HG02981 (cell line): ENCODE results near the gene TOM1L2.
"Not testable (repeated sequence)": the region's sequence is repeated elsewhere in the genome, so short reads cannot be mapped to it uniquely, and the experiment has no call there.

Source experiments
- ATAC-seq: cut with Tn5 transposase; IDR thresholded peaks from one replicate; pipeline ENCODE4 v1.9.1; 2021; ENCODE audit warnings: mild to moderate bottlenecking, moderate library complexity; ENCODE audit not compliant: unreplicated experiment

Gene TOM1L2

GRCh38 chr17:17926036-17926435, 46.2 kb downstream of the TOM1L2 start:
- no peak for ATAC-seq

- no peak for ATAC-seq
Measured at GRCh38 chr17:17924857-17925250, 47.3 kb downstream of the TOM1L2 start.

DNA sequence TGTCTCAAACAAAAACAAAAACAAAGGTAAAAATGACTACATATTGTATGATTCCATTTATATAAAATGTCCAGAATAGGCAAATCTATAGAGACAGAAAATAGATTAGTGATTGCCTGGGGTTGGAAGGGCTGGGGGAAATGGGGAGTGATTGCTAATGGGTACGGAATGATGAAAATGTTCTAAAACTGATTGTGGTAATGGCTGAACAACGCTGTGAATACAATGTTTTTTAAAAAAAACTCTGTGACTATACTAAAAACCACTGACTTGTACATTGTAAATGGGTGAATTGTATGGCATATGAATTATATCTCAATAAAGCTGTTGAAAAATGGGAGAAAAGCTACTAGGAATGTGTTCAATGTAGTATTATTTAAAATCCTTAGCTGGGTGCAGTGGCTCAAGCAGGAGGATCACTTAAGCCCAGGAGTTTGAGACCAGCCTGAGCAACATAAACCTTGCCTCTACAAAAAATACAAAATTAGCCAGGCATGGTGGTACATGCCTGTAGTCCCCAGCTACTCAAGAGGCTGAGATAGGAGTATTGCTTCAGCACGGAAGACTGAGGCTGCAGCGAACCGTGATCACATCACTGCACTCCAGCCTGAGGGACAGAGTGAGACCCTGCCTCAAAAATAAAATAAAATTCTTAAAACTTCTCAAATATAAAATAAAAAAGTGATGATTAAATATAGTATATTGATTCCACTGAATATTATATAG, 47.9 kb downstream of the TOM1L2 start:
- no peak for ATAC-seq

- ATAC-seq = no peak
Measured at GRCh38 chr17:17922070-17922614, 50.1 kb downstream of the TOM1L2 start.

GRCh38 chr17:17921192-17922069, 50.8 kb downstream of the TOM1L2 start:
- ATAC-seq = no peak

DNA sequence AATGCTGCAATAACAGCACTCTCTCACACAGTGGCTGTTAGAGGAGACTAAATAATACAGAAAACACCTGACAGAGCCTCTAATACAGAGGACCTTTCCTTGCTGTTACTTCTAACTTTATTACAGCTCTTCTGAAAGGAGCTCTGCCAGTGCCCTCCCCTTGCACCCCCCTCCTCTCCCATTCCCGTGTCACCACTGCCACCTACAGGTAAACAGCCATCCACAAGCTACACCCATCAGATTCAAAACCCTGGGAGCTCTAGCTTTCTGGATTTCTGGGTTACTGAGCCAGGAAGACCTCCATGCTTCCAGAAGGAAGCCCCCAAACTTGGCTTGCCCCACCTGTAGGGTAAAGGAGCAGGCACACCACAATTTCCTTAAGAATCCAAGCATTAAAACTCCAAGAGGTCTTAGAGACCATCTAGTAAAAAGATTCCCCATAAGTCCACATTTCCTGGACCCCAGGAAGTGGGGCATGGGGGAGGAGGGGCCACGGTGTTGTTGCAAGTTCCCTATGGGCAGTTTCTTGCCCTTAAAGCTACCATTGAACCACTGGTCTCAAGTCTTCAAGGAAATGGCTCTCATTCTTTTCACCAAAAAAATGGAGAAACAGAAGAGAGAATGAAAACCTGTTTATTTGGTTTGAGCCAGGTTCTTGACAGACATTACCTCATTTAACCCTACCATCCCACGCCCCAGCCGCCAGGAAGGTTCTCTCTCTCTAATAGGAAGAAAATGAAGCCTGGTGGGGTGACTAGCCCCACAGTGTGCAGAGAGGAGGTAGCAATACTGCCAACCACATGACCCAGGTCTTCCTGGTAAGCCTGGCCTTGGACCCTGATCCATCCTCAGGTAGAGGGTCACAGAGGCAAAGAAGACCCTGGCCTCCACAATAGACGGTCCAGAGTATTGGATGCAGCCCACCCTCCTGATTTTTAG, 52.8 kb downstream of the TOM1L2 start:
- ATAC-seq = no peak

GRCh38 chr17:17917394-17917793, 54.8 kb downstream of the TOM1L2 start:
- ATAC-seq = no peak

- no peak for ATAC-seq
Measured at GRCh38 chr17:17915183-17915582, 57.0 kb downstream of the TOM1L2 start.

GRCh38 chr17:17913695-17914332, 58.4 kb downstream of the TOM1L2 start:
- ATAC-seq = no peak

GRCh38 chr17:17912336-17912735, 59.9 kb downstream of the TOM1L2 start:
- not testable (repeated sequence) for ATAC-seq

- ATAC-seq = no peak
Measured at GRCh38 chr17:17911001-17911613, 61.1 kb downstream of the TOM1L2 start.

GRCh38 chr17:17910060-17910459, 62.1 kb downstream of the TOM1L2 start:
- no peak for ATAC-seq

GRCh38 chr17:17909078-17909477, 63.1 kb downstream of the TOM1L2 start:
- no peak for ATAC-seq

- ATAC-seq = no peak
Measured at GRCh38 chr17:17907469-17907868, 64.7 kb downstream of the TOM1L2 start.

DNA sequence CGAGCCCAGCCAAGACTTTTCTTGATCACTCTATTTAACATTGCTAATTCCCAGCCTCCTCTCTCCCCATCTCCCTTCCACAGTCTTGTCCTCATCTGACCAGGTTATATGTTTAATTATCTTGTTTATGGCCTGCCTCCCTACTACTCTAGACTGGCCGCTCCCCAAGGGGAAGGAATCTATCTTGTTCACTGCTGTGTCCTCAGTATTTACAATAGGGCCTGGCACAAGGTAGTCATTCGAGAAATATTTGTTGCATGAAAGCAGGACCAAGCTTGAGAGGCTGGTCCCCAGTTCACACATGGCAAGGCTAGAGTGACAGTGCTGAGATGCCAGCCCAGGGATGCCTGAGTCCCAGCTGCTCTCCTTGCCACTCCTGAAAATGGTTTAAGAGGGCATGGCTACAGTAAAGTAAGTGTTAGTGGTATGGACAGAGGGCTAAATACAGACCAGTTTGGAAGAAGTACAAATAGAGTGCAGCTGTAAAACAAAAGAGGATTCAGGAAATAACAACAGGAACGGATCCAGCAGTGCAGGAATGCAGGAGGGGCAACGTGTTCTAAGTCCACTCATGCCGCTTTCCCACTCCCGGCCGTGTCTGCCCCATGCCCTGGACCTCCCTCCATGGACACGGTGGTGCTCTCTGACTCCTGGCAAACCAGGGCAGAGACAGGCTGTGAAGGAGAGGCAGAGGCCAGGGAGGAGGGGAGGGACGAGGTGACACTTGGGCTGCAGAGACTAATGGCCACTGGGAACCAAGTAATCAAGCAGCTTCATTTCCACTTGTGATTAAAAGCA, 65.6 kb downstream of the TOM1L2 start:
- no peak for ATAC-seq

GRCh38 chr17:17905036-17905320, 67.2 kb downstream of the TOM1L2 start:
- ATAC-seq = no peak

- ATAC-seq = no peak
Measured at GRCh38 chr17:17904166-17905035, 67.8 kb downstream of the TOM1L2 start.

DNA sequence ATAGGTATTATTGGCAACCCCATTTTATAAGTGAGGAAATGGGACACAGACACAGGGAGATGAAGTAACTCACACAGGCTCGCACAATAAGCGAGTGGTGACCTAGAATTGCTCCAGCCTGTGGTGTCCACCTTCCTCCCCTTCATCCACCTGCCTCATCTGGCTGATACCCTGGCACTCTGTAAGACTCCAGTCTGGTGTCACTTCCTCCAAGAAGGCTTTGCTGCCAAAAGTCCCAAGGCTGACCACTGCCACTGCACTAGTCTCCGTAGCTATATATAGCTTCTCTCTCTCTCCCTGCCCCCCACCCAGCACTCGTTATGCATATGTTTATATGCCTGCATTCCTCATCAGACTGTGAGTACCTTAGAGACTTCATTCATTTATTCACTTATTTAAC, 69.3 kb downstream of the TOM1L2 start:
- no peak for ATAC-seq
